Retina (tissue), 1 donor: ENCODE data around the gene PAXX.
A peak's percentile ranks its signal among the peaks of the same experiment; 100 is the strongest.
"Not testable (repeated sequence)": the region's sequence is repeated elsewhere in the genome, so short reads cannot be mapped to it uniquely, and the experiment has no call there.

Experiments
- DNase-seq: peaks from one replicate; pipeline ENCODE4 v3.0.0-alpha.2; 2016

The PAXX gene

DNA sequence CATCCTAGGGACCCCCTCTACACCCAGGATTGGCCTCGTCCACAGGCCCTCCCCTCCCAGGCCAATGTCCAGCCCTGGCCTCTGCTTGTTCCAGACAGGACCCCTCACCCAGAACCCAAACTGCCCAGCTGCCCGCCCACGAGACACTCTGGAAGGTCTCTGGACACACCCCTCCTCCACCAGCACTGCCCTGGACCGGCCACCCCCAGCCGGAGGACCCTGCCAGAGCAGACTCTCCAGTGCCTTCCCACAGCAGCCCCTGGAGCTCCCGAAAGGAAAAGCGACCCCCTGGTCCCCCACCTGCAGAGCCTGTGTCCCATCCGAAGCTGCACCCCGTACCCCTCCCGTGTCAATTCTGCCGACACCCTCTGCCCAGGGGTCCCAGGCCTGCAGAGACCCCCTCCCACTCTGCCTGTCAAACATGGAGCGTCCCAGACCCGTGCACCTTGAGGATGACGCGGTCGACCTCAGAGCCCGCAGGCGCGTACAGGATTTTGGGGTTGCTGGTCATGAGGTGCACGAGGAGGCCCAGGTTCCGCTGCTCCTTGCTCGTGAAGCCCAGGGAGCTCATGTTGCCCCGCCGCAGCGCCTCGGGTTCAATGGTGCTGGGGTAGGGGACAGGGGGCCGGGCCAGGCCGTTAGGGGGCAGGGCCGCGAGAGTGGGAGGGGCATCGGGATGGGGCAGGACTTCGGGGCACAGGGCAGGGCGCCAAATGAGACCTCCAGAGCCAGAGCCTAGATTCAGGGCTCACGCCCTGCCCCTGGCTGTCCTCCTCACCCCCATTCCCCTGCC is 27.9 kb downstream of the PAXX start:
- DNase-seq, result no peak

DNA sequence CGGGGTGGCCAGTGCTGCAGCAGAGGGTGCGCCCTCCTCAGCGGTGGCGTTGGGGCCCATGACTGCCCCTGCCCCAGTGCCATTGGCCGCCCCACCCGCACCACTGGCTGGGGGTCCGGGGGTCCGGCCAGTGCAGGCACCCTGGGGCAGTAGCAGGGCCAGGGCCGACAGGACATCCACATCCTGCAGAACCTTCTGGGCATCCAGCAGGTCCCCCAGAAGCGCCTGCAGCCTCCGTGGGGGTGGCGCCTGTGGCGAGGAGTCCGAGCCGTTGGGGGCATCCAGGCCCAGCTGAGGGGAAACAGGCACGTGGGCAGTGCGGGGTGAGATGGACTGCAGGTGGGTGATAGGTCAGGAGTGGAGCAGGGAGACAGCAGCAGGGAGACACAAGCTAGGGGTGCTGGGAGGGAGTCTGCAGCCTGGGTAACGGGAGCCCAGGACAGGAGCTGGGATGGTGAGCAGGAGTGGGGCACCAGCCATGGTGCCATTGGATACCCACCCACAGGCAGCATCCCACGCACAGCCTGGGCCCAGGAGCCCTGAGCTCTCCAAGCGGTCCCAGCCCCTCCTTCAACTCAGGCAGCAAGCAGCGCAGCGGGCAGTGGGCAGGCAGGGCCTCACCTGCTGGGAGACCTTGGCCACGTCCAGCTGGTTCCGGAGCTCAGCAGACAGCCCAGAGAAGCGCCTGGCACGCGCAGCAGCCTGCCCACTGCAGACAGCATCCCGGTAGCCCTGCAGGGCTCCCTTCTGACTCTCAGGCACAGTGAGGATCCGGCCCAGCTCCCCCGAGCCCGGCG is 28.7 kb downstream of the PAXX start:
- no peak for DNase-seq

DNA sequence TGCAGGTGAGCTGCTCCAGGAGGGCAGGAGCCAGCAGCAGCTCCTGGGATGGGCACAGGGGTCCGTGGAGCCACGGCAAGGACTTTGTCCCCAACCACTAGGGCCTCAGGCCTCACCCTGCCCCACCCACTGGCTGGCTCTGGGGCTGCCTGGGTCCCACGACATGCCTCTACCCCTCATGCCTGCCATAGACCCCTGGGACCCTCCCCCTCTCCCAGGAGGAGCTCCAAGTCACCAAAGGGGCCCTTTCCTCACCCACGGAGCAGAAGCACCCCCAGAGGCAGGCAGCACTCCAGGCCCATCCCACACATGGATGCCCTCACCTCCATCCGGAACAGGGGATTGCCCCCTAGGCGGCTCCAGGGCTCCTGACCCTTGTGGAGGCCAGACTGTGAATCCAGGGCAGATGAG is 29.4 kb downstream of the PAXX start:
- no peak for DNase-seq

DNA sequence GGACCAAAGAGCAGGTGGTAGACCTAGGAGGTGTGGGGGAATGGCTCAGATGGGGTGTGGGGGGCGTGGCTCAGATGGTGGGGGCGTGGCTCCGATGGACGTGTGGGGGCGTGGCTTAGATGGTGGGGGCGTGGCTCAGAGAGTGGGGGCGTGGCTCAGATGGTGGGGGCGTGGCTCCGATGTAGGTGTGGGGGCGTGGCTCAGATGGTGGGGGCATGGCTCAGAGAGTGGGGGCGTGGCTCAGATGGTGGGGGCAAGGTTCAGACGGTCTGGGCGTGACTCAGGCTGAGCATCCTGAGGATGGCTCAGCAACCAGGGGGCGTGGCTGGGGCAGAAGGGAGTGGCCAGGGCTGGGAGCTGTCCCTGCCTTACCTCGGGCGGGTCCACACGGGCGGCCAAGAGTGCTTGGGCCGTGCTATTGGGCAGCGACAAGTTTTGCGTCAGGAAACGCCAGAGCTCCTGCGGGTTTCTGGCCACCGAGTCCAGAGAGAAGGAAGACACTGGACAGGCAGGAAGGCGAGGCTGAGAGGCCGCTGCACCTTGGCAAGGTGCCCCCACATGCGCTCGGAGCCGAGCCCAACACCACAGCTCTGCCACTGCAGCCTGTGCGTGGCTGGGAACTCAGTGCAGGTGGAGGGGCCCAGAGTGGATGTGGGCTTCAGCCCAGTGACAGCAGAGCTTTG is 29.9 kb downstream of the PAXX start:
- DNase-seq, result no peak

DNA sequence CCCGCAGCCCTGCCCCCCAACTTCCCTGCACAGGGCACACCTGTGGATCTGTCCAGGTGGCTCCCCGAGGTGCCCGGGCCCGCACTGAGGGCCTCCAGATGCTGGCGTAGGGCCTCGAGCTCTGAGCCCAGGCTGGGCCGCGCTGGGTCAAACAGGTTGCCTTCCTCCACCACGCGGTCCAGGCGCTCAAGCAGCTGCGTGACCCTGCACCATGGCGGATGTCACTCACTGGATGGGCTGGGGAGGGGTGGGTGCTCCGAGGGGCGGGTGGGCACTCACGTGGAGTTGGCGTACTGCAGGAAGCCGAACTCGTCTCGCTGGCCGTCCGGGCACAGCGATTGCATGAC is 30.4 kb downstream of the PAXX start:
- no peak for DNase-seq

DNA sequence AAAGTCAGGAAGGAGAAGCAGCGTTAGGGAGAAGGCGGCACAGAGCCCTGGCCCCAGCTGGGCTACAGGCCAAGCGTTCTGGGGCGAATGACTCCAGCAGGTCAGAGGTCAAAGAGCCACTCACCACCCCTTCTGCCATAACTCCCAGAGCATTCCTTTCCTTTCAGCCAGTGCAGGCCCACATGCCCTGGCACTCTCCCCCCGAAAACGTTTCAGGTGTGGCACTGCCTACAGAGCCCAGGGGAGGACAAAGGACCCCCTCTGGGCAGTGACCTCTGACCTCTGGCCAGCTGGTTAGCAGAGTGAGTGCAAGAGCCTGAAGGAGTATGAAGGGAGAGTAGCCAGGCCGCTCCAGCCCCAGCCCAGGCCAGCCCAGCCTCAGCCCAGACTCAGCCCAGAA is 30.9 kb downstream of the PAXX start:
- DNase-seq, result no peak

DNA sequence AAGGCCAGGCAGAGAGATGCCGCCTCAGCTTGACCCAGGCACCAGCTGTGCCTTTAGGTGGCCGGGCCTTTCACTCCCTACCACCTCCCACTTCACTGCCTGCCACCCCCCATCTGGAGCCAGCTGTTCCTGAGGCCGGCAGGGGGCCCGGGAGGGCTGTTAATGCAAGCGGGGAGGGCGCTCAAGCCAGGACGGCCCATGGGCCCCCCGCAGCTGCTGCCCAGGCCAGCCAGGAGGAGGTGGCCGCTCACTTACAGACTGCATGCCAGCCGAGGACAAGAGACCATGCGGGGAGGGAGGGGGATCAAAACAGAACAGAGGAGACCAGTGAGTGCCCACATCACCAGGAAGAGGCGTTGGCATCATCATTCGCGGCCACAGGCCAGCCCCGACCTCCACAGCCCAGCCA is 31.4 kb downstream of the PAXX start:
- no peak for DNase-seq

DNA sequence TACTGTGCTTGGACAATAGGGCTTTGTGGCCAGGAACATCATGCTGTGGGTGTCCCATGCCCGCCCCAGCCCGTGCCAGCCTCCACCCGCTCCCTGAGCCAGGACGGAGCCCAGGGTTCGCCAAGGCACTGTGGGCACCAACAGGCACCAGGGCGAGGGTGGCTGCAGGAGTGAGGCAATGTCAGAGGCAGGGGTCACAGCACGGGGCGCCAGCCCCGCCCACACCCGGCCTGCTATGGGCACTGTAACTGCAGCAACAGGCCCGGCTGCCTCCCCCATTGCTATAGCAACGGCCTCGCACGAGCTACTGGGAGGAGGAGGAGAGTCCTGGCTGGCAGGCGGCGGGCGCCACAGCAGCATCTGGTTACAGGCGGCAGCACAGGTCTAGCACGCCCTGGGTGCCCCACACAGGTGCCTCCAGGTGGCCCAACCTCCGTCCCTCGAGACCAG is 33.3 kb downstream of the PAXX start:
- DNase-seq, result peak; percentile 83

DNA sequence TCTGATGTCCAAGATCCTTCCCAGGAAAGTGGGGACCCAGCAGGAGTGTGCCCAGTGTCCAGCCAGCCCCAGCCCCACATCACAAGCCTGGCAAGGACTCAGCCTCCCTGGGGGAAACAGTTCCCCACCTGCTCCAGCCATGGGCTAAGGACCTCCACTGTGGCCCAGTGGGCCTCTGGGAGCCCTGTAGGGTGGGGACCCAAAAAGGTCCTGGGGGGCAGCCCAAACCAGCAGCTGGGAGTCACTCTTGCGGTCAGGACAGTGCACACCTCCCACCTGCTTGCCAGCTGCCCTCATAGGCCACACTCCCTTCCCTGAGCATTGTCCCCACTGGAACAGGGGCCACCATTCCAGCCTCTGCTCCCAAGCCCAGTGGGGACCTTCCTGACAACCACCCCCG is 34.2 kb downstream of the PAXX start:
- DNase-seq, result no peak

DNA sequence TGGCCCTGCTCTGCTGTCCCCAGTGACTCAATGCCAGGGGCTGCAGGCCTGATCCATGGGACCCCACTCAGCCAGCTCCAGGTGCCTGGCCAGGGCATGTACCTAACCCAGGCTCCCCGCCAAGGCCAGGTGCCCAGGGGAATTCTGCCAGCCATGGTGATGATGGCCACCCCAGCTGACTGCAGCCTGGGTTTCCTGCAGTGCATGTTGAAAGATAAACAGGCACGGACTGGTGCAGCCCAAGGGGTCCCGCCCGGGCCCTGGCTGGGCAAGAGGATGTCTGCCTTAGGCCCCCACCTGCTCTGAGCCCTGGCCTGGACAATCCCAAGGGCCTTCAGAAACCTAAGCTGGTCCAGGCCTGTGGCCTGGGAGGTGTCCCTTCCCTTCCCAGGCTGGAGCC is 34.6 kb downstream of the PAXX start:
- DNase-seq, result no peak

DNA sequence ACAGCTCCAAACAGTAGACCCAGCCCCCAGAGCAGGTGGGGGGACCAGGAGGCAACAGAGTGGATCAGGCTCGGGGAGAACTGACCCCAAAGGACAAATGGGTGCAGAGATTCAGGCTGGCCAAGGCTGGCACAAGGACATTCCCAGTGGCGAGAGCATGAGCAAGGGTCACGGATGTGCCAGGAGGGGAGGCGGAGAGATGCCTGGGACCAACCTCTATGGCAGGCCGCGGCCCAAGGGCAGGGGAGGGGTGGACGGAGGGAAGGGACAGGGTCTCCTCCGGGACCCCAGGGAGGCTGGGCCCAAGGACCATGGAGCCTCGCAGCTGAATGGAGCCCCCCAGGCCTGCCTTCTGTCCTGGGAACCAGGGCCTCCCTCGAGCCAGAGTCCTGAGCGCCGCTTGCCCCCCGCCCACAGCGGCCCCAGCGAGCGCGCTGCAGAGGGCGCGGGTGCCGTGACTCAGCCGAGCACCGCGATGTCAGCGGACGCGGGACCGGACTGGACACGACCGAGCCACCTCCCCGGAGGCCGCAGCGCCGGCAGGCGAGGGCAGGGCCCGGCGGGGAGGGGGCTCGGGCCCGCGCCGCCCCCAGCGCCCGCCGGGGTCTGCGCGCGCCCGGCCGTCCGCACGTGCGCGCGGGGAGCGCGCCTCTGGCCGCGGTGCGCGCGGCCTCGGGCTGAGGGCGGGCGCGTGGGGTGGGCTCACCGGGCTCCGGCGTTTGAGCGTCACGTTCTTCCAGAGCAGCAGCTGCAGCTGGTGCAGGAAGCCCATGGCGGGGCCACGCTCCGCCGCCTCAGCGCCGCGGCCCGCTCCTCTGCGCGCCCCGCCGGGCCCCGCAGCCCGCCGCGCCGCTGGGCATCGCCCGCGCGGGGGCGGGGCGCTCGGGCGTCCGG is 35.4 kb downstream of the PAXX start, which contains the start of gene ABCA2:
Gene ABCA2, minus strand, starts transcription at position 869 of the 894 bp plus-strand sequence. Its CDS starts 97 bp downstream, at position 772.
- peak; percentile 65 for DNase-seq

DNA sequence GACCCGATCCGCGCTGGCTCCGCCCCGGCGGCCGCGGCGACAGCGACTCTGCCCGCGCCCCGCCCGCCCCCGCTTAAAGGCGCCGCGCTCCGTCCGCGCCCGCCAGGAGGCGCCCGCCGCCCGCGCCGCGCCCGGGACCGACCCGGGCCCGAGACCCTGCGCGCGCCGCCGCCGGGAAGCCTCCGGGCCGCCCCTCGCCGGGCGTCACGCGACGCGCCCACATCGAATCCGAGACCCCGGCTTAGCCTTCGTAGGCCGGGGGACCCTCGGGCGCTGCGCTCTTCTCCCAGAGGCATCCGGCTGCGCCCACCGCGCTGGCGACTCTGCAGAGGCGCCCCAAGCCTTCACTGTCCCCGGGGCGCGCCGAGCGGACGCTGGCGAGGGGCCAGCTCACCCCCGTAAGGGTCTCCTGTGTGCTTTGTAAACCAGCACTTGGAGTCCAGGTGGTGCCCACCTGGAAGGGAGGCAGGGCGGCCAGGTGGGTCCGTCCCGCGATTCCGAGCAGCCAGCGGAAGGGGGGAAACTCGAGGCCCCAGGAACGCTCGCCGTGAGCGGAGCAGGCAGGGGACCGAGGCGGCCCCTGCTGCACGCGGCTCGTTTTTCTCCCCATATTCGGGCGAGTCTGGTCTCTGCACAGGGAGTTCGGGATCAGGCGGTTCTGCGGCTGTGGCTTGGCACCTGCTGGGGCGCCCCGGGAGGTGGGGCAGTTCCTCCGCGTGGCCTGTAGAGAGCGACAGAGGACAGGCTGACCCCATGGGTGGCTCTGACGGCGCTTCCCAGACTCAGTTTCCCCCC is 36.2 kb downstream of the PAXX start:
- peak; percentile 78 for DNase-seq

DNA sequence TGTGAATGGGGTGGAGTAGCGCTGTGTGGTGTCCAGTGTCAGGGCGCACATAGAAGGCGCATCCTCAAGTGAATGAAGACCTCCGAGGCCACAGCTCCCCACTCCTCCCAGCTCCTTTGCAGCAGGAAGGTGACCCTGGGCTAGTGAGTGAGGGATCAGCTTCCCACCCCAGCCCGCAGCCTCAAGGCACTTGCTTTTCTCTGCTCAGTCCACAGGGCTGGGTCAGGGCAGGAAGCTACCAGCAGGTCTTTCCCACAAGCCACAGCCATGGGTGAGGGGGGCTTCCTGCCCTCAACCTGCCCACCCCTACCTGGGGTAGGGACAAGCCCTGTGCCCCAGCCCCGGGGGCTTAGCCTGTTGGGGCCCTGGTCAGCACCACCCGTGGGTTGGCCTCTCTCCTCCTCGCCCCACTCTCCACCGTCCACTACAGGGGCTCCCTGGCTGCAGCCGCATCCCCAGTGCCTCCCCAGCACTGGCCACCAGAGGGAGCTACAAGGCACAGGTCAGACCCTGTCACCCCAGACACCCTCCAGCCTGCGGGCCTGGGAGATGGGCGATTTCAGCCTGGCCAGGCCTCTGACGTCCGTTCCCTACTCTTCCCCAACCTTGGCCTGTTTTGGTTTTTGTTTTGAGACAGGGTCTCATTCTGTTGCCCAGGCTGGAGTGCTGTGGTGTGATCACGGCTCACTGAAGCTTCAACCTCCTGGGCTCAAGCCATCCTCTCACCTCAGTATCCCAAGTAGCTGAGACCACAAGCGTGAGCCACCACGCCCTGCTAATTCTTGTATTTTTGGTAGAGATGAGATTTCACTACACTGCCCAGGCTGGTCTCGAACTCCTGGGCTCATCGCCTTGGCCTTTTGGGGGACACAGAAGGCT is 37.1 kb downstream of the PAXX start:
- peak; percentile 88 for DNase-seq

DNA sequence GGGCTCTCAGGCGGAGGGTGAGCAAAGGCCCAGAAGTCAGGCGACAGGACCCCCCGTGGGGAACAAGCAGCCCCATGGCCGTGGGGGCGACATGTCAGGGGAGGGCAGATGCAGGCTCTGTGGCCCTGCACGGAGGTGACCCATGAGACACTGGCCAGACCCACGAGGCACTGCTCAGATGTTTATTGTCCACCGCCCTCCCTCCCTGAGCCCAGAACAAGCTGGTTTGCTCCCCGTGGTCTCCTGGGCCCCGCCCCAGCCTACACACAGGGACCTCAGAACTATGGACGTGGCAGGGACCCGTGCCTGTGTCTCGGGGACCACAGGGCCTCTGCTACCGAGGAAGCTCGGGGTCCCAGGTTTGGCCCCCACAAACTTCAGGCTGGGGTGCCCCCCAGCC is 37.8 kb downstream of the PAXX start:
- DNase-seq, result no peak

DNA sequence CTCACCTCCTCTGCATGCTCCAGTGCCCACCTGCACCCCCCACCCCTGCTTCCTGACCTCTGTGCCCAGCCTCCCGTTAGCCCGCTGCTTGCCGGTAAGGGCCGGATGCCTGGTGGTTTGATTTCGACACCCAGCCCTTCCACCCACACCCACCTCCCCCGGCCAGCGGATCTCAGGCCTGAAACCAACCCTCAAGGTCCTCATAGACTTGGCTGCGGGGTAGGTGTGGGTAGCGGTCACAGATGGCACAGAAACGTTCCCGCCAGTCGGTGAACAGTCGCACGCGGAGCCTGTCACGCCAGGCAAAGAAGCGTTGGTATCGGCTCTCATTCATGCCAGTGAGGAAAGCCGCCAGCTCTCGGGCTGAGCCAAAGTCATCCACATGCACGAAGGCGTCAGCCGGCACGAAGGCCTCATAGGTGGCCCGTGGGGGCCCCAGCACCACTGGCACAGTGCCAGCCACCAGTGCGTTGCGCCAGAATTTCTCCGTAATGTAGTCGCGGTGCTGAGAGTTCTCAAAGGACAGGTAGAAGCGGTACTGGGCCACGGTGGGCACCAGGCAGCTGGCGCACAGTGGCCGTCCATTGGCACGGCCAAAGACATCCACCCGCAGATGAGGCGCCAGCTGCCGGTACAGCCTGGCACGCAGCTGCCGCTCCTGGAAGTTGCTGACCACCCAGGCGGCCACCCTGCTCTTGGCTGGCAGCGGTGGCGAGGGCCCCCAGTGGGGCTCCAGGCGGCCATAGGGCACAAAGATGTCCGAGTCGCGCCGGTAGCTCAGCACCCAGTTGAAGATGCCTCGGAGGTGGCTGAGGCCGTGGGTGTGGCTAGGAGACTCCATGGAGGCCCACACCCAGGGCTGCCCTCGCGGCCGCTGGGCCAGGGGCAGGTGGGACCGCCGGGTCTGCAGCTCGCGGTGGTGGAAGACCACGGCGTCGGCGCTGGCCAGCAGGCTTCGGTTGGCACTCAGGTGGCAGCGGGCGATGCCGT is 38.6 kb downstream of the PAXX start:
- DNase-seq, result no peak

DNA sequence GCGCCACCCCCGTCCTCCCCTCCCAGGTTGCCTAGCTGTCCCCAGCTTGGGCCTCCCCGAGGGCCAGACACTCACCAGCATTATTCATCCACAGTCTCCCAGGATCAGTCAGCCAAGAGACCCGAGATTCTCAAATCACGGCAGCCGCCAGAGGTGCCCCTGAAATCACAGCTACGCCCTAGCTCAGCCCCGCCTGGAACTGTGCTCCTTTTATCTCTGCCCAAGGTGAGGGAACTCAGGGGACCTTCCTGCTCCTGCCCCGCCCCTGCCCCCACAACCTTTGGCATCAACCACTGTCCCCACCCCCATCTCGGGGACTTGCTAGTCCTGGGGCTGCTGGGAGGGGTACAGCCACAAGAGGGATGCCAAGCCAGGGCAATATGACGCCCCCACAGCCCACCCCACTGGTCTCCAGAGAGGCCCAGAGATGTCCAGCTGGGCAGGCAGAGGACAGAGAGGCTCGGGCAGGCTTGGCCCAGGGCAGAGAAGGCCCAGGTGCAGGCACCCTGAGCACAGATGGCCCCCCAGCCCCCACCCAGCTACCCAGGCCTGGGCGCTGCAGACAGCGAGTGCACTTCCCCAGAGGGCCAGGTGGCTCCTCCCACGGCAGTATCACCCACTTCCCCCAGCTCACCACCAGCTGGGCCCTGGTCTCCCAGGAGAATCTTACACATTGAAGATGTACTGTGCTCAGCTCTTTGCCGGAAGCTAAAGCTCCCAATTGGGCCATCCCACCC is 39.9 kb downstream of the PAXX start, which contains the start of gene FUT7:
Gene FUT7, minus strand, starts transcription at position 185 of the 737 bp plus-strand sequence. Its CDS starts 97 bp downstream, at position 88.
- no peak for DNase-seq

DNA sequence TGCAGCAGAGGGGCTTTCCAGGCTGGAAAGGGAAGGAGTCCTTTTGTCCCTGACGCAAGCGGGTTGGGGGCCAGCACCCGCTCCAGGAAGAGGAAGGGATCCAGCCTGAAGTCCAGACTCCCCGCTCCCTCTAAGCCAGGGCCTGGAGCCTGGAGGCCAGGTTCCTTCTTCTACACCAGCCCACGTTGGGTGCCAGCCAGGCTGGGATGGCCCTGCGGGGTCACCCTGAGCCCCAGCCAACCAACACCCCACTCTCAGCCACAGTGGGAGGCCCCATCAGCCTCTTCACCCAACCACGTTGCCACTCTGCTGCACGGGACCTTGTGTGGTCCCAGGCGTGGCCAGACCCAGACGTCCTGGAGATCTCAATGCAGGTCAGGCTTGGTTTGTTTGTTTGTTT is 40.6 kb downstream of the PAXX start:
- no peak for DNase-seq

DNA sequence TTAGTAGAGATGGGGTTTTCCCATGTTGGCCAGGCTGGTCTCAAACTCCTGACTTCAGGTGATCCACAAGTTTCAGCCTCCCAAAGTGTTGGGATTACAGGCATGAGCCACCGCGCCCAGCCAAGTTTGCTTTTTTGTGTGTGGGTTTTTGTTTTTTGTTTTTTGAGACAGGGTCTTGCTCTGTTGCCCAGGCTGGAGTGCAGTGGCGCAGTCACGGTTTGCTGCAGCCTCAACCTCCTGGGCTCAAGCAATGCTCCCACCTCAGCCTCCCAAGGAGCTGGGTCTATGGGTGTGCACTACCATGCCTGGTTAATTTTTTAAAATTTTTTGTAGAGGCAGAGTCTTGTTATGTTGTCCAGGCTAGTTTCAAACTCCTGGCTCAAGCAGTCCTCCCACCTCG is 41.3 kb downstream of the PAXX start:
- not testable (repeated sequence) for DNase-seq
